GM21526 (cell line): Measurements from ENCODE around the gene TRPM6.
"Not testable (repeated sequence)": the region's sequence is repeated elsewhere in the genome, so short reads cannot be mapped to it uniquely, and the experiment has no call there.

Experiments
- ATAC-seq: cut with Tn5 transposase; IDR thresholded peaks from one replicate; pipeline ENCODE4 v1.9.1; 2021; ENCODE audit warnings: moderate library complexity; ENCODE audit not compliant: unreplicated experiment, low FRiP score

TRPM6 gene

GRCh38 chr9:74858751-74859414 lies 28.8 kb downstream of the TRPM6 start:
- no peak for ATAC-seq

- no peak for ATAC-seq
Observed at GRCh38 chr9:74856989-74857388, 30.7 kb downstream of the TRPM6 start.

GRCh38 chr9:74855072-74855471 lies 32.6 kb downstream of the TRPM6 start:
- ATAC-seq: no peak

GRCh38 chr9:74853024-74853423 lies 34.7 kb downstream of the TRPM6 start:
- ATAC-seq: not testable (repeated sequence)

DNA sequence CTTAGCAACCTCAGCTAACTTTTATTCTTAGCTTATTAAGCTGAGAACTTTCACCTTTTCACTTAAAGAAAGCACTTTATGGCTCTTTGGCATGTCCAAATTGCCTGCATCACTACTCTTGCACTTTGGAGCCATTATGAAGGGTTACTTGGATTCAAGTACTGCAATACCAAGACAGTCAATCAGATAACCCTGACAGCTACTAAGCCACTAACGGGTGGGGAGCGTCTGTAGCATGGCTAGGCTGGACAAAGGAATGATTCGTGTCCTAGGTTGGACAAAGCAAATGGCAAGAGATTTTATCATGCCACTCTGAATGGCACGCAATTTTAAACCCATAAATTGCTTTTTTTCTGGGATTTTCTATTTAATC lies 39.6 kb downstream of the TRPM6 start:
- ATAC-seq: no peak

DNA sequence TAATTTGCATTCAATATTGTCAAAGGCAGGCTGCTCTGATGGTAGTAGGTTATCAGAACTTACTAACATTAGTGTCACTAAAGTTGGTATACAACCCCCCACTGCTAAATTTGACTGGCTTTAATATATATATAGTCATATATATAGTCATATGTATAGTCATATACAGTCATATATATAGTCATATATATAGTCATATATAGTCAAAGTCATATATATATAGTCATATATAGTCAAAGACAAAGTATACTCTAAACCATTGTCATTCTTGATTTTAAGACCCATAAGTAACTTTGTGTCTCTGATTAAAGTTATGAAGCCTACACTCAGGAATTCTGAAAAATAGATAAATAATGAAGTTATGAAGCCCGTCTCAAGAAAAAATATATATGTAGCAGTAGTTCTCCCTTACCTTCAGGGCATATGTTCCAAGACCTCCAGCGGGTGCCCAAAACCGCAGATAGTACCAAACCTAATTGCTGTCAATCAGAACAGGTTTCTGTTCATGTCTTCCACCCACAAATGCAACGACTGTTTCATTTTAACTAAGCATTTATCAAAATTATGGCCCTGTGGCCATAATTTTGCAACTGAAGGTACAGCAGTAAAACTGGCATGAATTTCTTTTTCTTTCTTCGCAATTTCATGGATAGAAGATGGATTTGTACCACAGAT lies 40.1 kb downstream of the TRPM6 start:
- no peak for ATAC-seq

DNA sequence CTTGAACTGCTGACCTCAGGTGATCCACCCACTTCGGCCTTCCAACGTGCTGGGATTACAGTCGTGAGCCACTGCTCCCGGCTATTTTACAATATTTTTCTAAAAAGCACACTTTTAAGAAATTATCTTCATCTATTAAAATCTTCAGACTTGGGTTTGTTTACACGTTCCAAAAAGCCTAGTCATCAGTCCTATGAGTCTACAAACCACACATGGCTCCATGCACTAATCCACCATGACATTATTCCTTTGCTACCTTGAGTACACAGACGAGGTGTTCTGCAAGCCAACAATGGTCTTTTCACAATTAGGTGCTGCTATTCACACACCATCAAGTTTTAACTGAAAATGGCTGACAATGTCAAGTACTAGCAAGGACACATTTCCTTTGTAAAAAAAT lies 41.0 kb downstream of the TRPM6 start:
- no peak for ATAC-seq

DNA sequence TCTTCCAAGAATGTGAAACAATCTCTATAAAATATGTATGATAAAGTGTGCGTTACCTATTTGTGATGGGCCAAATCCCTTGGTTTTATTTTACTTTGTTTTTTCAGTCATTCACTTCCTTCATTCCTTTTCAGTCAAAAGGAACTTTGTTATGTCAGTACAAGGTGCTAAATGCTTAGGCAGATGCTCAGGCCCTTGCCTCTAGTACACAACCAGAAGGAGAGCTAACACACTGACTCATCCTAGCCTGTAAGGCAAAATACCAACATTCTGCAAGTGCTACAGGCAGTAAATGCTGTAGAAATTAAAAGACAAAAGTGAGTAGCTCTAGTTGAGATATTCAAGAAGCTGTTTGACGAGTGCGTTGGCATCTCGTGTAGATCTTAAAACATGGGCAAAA lies 49.4 kb downstream of the TRPM6 start:
- ATAC-seq: no peak

DNA sequence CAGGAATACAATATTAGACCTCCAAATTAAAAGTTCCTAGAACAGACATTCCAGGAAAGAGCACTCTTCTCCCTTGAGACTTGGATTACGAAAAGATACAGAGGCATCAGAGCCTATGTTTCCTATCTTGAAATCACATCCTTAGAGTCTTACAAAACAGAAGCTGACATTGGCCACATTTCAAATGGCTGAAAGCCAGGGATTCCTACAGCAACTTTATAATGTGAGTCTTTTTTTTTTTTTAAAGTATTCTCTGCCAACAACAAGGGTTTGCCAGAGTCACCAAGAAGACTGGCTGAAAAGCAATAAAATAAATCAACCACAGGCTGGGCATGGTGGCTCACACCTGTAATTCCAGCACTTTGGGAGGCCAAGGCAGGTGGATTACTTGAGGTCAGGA lies 63.1 kb downstream of the TRPM6 start:
- no peak for ATAC-seq

DNA sequence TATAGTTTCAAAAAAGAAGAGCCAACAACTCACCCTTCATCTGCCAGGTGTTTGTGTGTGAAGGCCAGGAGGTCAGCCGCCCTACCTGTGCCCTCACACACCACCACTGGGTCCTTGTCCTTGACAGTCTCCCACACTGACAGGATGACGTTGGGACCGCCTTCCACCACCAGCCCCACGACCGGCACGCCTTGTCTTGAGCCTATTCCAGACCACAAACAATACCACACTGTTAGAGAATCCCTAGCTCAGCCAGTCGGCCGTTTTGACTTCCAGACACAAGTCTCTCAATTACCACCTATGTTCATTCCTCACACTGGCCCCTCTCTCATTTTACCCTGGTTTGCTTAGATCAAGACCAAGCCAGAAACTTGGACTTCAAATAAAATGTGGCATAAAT lies 66.1 kb downstream of the TRPM6 start:
- no peak for ATAC-seq

DNA sequence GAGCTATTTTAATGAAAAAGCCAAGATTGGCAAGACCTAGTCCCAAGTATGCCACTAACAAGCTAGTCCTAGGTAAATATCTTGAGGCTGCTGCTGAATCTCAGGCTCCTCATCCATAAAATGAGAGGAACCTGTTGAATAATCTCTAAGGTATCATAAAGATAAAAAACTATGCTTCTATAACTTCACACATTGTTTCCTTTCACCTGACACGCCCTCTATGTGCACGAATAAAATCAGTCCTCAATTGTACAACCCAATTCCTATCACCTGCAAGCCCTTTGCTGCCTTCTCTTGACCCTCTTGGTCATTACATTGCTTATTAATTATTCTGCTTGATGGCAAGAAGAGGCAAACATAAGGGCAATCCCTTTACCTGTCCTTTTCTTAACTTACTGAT lies 69.9 kb downstream of the TRPM6 start:
- no peak for ATAC-seq

DNA sequence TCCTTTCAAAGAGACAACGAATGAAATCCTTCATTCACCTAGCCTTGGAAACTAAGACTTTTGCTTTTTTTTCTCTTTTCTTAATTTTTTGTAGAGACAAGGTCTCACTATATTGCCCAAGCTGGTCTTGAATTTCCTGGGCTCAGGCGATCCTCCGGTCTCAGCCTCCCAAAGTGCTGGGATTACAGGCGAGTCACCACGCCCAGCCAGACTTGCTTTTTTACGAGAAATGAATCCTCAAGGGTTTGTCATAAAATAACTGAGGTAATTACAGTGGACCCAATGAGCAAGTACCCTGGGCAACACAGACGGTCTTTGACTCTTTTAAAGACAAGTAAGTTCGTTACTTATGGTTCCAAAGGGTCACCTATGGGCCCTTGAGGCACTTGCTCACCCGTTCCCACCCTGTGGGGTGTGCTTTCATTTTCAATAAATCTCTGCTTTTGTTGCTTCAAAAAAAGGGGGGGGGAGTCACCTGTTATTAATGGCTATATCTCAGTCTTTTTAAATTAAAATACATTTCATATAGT lies 70.4 kb downstream of the TRPM6 start:
- ATAC-seq: no peak

- ATAC-seq: no peak
Observed at GRCh38 chr9:74810200-74810599, 77.5 kb downstream of the TRPM6 start.

GRCh38 chr9:74804018-74804385 lies 83.7 kb downstream of the TRPM6 start:
- no peak for ATAC-seq

- ATAC-seq: no peak
Observed at GRCh38 chr9:74803376-74804017, 84.2 kb downstream of the TRPM6 start.

DNA sequence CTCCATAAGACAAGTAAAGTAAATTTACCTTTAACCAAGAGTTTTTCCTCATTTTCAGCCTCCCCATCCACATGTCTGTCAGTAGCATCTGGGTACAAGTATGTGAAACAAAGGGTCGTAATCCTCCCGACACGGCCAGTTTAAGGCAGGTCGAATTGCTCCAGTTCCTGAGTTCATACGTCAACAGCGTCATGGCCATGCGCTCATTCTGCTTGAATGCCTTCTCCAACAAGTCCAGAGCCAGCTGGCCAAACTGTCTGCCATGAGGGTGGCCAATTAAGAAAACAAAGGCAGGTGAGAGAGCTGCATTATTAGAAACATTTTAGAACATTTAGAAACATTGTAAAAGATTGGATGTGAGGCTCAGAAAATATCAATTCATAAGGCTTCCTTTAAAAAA lies 87.5 kb downstream of the TRPM6 start:
- ATAC-seq: no peak

GRCh38 chr9:74795803-74796202 lies 91.9 kb downstream of the TRPM6 start:
- no peak for ATAC-seq

GRCh38 chr9:74795081-74795480 lies 92.6 kb downstream of the TRPM6 start:
- no peak for ATAC-seq

DNA sequence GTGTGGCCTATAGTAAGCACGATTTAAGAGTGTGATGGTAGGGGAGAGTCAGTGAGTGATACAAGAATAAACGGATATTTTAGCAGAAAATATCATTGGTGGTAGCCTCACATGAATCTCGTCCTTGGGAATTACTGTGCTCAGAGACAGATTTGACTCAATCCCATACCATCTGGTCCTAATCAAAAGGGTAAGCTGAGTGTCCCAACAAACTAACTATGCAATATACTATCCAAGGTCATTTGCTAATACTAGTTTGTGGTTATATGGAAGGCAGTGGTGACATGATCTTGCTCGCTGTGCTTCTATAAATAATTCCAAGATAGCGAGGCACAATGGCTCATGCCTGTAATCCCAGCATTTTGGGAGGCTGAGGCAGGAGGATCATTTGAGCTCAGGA lies 103.2 kb downstream of the TRPM6 start:
- no peak for ATAC-seq

GRCh38 chr9:74783408-74783807 lies 104.3 kb downstream of the TRPM6 start:
- no peak for ATAC-seq

- ATAC-seq: peak; percentile 66
Observed at GRCh38 chr9:74777136-74777879, 110.4 kb downstream of the TRPM6 start.
